GM10248 (cell line): ENCODE results near the gene IFNAR2.

ENCODE experiments used
- CTCF ChIA-PET: fragments of 300-600 bp; sonication (Branson Sonifier 250); formaldehyde crosslinking; extraction: SDS; loops from one replicate; lab custom pipeline; 2021; ENCODE audit warnings: antibody characterized with exemption; lab: Yijun Ruan, JAX
- POLR2A ChIA-PET: fragments of 350-650 bp; sonication (Branson Sonifier 250); formaldehyde crosslinking; extraction: SDS; loops from one replicate; lab custom pipeline; 2020; ENCODE audit warnings: antibody characterized with exemption; lab: Yijun Ruan, JAX
- DNase-seq: peaks from one replicate; pipeline ENCODE4 v3.0.0; 2012; ENCODE audit errors: extremely low spot score
- TF ChIP-seq, protein P1 (sequence below): IDR thresholded peaks from 2 replicates; pipeline ENCODE4 v1.5.1; 2012; ENCODE audit warnings: mild to moderate bottlenecking, low read depth; ENCODE audit errors: extremely low read depth, missing control alignments, control extremely low read depth

Gene IFNAR2

DNA sequence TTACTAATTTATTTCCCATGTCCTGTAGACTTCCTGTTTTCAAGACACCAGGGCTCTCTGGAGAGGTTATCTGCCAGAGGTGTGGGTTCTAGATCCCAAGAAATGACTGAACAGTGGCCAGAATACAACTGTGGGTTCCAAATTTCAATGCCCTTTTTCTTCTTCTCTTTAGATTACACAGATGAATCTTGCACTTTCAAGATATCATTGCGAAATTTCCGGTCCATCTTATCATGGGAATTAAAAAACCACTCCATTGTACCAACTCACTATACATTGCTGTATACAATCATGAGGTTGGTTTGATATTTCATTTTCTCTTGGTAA lies 15.0 kb downstream of the IFNAR2 start:
- ChIA-PET CTCF (no interaction called here), POLR2A (no interaction called here)
- DNase-seq = no peak
- TF ChIP-seq, protein P1, sequence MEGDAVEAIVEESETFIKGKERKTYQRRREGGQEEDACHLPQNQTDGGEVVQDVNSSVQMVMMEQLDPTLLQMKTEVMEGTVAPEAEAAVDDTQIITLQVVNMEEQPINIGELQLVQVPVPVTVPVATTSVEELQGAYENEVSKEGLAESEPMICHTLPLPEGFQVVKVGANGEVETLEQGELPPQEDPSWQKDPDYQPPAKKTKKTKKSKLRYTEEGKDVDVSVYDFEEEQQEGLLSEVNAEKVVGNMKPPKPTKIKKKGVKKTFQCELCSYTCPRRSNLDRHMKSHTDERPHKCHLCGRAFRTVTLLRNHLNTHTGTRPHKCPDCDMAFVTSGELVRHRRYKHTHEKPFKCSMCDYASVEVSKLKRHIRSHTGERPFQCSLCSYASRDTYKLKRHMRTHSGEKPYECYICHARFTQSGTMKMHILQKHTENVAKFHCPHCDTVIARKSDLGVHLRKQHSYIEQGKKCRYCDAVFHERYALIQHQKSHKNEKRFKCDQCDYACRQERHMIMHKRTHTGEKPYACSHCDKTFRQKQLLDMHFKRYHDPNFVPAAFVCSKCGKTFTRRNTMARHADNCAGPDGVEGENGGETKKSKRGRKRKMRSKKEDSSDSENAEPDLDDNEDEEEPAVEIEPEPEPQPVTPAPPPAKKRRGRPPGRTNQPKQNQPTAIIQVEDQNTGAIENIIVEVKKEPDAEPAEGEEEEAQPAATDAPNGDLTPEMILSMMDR = no peak

DNA sequence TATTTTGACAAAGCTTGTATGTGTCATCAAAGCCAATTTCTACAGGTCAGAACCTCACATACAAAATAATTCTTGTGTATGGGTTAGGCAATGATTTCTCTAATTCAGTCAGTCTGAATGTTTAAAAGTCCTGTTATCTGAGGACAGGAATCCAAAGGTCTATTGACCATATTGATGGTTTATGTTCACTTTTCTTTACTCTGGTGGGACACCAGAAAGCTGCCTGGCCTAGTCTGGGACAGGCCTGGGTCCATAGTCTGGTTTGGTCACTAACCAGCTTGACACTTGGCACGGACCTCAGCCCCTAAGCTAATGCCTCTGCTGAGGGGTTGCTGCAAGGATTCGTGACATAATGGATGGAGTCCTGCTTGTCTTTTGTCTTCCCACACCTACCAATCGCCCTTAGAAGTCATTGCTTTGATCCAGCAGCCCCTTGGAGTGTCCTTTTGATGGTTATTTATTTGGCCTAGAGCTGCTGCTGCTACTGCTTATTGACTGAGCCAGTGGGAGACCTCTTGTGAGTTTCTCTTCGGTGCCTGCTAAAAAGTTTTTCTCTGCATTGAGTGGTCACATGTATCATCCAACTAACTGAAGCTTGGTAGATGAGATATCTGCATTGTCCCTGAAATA lies 15.7 kb downstream of the IFNAR2 start:
- DNase-seq = no peak
- ChIA-PET CTCF (interaction anchor here (1.2 kb wide), 1 partner anchor 48 kb away, joined by 4 read pairs; no protein-coding TSS in a partner anchor), POLR2A (no interaction called here)
- TF ChIP-seq, protein P1 = no peak

DNA sequence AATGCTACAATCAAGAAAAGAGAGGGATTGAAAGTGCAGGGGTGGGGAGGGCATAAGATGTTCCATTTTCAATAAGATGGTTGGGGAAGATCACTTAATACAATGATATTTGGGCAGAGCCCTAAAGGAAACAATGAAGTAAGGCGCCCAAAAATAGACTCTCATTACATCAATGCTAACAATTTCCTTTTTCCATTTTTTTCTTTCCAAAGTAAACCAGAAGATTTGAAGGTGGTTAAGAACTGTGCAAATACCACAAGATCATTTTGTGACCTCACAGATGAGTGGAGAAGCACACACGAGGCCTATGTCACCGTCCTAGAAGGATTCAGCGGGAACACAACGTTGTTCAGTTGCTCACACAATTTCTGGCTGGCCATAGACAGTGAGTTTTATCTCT lies 16.8 kb downstream of the IFNAR2 start:
- POLR2A ChIA-PET = no interaction called here
- TF ChIP-seq, protein P1 = no peak
- CTCF ChIA-PET = no interaction called here
- DNase-seq = no peak

DNA sequence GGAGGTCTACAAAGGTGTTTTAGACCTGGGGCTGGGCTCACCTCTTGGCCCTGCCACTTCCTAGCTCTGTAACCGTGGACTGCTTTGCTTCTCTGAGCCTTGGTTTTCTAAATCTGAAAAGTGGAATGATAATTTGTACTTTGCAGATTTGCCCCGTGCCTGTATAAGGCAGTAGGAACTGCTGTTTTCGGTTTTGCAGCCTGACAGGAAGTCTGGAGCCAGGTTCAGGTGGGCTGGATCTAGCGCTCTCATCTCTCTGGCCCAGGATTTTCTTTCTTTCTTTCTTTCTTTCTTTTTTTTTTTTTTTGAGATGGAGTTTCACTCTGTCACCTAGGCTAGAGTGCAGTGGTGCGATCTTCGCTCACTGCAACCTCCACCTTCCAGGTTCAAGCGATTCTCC lies 17.2 kb downstream of the IFNAR2 start:
- no peak for DNase-seq
- POLR2A ChIA-PET = no interaction called here
- CTCF ChIA-PET = interaction anchor here (0.9 kb wide), 1 partner anchor 50 kb away, joined by 3 read pairs; no protein-coding TSS in a partner anchor
- TF ChIP-seq, protein P1 = no peak

DNA sequence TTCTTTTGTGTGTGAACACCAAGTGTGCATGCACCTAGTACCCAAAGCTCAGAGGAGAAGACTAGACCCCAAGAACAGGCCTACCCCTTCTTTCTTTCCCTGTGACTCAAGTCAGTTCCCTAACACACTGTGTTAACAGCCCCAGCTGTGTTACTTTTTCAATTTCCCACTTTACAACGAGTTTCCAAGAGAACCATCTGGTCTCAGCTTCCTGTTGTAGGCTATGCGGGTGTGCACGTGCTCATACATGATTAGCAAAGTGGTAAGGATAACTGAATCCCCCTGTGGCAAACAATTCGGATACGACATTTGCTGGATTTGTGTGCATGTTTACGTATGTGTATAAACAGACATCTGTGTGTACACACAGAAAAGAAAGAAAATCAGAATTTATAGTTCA lies 17.9 kb downstream of the IFNAR2 start:
- TF ChIP-seq, protein P1 = no peak
- ChIA-PET POLR2A (no interaction called here), CTCF (interaction anchor here (0.9 kb wide), 1 partner anchor 51 kb away, joined by 3 read pairs; no protein-coding TSS in a partner anchor)
- no peak for DNase-seq

DNA sequence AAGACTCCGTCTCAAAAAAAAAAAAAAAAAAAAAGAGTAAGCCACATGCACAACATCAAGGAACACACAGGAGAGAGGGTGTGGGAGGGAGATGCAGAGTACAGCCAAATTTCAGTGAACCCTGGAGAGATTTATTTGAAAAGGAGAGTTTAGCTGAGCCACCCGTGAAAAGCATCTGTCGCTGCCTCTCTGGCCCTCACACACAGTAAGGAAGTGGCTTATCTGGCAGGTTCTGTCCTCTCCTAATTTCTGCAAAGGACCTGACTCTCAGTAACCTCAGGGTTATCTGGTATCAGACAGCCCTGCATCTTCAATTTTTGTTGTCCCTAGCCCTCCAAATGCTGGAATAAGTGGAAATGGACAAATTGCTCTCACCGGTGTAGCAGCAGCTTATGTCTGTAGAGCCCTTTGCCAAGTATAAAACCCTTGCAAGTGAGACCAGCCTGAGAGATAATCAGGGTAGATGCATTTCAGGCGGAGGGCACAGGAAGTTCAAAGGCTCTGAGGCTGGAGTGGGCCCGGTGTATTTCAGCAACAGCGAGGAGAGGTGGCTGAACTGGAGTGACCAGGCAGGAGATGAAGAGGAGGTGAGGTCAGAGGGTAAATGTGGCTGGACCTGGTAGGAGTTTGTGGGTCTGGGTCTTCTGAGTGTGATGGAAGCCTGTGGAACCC lies 19.7 kb downstream of the IFNAR2 start:
- ChIA-PET CTCF (interaction anchor here (1.0 to 1.7 kb wide), 3 partner anchors 10 to 52 kb away, joined by 3 read pairs; no protein-coding TSS in a partner anchor), POLR2A (no interaction called here)
- DNase-seq = no peak
- TF ChIP-seq, protein P1 = no peak
